Measurements from ENCODE around the gene UACA. TPM values are rescaled to one million over a fixed set of nuclear protein-coding genes. Genes with fewer than 3 reads are reported as not detected.
A peak's percentile ranks its signal among the peaks of the same experiment; 100 is the strongest.
"Not testable (repeated sequence)": the region's sequence is repeated elsewhere in the genome, so short reads cannot be mapped to it uniquely, and the experiment has no call there.

UACA gene, protein sequence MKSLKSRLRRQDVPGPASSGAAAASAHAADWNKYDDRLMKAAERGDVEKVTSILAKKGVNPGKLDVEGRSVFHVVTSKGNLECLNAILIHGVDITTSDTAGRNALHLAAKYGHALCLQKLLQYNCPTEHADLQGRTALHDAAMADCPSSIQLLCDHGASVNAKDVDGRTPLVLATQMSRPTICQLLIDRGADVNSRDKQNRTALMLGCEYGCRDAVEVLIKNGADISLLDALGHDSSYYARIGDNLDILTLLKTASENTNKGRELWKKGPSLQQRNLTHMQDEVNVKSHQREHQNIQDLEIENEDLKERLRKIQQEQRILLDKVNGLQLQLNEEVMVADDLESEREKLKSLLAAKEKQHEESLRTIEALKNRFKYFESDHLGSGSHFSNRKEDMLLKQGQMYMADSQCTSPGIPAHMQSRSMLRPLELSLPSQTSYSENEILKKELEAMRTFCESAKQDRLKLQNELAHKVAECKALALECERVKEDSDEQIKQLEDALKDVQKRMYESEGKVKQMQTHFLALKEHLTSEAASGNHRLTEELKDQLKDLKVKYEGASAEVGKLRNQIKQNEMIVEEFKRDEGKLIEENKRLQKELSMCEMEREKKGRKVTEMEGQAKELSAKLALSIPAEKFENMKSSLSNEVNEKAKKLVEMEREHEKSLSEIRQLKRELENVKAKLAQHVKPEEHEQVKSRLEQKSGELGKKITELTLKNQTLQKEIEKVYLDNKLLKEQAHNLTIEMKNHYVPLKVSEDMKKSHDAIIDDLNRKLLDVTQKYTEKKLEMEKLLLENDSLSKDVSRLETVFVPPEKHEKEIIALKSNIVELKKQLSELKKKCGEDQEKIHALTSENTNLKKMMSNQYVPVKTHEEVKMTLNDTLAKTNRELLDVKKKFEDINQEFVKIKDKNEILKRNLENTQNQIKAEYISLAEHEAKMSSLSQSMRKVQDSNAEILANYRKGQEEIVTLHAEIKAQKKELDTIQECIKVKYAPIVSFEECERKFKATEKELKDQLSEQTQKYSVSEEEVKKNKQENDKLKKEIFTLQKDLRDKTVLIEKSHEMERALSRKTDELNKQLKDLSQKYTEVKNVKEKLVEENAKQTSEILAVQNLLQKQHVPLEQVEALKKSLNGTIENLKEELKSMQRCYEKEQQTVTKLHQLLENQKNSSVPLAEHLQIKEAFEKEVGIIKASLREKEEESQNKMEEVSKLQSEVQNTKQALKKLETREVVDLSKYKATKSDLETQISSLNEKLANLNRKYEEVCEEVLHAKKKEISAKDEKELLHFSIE (N-terminal part only)
- 3.2 TPM for polyA plus RNA-seq (2012; ENCODE audit: missing spikeins)

DNA sequence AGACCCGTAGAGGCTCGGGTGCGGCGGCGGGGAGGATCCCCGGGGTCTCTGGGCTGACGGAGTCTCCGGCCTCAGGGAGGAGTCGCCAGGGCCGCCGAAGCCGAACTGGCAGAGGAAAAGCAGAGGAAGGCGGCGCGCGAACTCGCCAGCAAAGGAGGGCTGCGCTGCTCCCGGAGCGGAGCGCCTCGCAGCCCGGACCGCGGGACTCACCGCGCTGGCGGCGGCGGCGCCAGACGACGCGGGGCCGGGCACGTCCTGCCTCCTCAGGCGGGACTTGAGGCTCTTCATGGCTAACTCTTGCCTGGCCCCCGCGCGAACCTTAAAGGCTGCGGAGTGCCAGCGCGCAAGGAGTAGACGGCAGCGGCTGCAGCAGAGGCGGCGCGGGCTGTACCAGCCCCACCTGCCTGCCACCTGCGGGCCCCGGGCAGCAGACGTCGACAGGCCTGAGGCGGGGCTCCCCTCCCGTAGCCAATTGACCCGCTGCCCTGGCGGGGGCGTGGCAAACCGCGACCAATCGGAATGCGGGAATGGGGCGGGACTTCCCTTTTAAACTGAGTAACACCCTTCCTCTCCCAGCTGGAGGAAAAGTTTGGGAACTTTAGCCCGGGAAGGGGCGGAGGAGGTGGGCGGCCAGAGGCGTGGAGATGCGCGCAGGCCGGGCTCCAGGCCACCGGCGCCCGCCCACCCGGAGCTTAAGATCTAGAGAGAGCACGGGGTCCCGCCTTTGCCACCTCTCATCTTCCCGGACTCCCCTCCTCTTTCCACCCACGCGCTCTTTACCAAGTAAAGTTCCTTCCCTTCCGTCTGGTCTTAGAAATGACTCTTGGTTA is at the start of gene UACA:
TSS of gene UACA (minus strand) at position 439 of the 830 bp plus-strand sequence. CDS start at position 288, 151 bp downstream.
- FAIRE-seq = peak; percentile 69
- no peak for TF ChIP-seq TAF1 (IDR thresholded peaks at IDR 0.05; ENCODE audit: borderline replicate concordance, low read depth, low read length)
- no peak for TF ChIP-seq POLR2AphosphoS5 (IDR thresholded peaks at IDR 0.05; ENCODE audit: low read depth, low read length)
- no peak for TF ChIP-seq POLR2A (IDR thresholded peaks at IDR 0.05; ENCODE audit: low read depth, low read length)

DNA sequence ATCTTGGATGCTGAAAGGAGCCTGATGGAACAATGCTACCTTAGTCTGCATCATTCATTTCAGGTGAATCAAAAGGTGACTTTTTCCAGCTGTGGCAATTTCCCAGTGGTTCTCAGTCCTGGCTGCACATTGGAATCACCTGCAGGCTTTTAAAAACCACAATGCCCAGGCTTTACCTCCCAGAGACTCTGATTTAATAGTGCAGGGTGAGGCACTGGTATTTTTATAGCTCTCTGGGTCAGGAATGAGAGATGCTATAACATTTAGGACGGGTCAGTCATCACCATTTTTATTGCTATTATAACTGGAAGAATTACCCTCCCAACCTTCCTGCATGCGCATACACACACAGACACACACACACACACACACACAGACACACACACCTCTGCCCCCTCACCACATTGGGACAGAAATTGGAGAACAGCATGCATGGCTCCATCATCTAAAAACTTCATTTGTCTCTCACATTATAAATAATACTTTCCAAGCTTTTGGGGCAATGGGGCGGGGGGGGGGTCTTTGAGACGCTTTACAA is 49.5 kb upstream of the UACA start:
- TF ChIP-seq TAF1 (IDR thresholded peaks at IDR 0.05; ENCODE audit: borderline replicate concordance, low read depth, low read length) (no peak), POLR2AphosphoS5 (IDR thresholded peaks at IDR 0.05; ENCODE audit: low read depth, low read length) (no peak), POLR2A (IDR thresholded peaks at IDR 0.05; ENCODE audit: low read depth, low read length) (no peak)
- DNase-seq (ENCODE audit: insufficient read length) (no peak), FAIRE-seq (no peak)

More for the DNA sequence above, at the start of gene UACA:
- peak; percentile 73 for DNase-seq (ENCODE audit: insufficient read length)

DNA sequence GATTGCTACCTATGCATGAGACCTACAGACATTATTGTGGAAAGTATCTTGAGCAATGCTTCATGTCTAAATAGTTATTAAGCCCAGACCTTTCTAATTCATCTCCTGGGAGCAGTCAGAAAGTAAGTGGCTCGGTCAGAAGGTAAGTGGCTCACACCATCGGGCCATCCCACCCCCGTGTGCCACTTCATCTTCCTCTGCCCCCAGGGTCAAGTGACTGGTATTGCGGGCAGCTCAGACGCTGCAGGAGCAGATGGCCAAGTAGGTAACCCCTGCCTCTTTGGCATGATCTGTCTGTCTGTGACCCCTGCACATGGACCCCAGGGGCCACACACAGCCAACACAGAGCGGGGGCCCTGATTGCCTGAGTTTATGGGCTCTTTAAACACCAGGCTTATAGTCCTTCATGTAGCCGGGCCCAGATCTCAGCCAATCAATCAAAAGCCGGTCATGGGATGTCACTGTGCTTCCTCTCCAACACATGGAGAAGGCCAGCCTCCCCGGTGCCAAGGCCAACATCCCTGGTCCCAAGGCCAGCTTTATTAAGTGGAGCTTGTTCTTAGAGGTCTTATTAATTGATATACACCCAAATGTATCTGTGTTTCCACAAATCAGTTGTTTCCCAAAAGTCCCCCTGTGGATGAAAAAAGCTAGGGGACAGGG is 47.7 kb upstream of the UACA start:
- TF ChIP-seq POLR2AphosphoS5 (IDR thresholded peaks at IDR 0.05; ENCODE audit: low read depth, low read length) (no peak), TAF1 (IDR thresholded peaks at IDR 0.05; ENCODE audit: borderline replicate concordance, low read depth, low read length) (no peak), POLR2A (IDR thresholded peaks at IDR 0.05; ENCODE audit: low read depth, low read length) (no peak)
- DNase-seq (ENCODE audit: insufficient read length) (no peak), FAIRE-seq (no peak)

DNA sequence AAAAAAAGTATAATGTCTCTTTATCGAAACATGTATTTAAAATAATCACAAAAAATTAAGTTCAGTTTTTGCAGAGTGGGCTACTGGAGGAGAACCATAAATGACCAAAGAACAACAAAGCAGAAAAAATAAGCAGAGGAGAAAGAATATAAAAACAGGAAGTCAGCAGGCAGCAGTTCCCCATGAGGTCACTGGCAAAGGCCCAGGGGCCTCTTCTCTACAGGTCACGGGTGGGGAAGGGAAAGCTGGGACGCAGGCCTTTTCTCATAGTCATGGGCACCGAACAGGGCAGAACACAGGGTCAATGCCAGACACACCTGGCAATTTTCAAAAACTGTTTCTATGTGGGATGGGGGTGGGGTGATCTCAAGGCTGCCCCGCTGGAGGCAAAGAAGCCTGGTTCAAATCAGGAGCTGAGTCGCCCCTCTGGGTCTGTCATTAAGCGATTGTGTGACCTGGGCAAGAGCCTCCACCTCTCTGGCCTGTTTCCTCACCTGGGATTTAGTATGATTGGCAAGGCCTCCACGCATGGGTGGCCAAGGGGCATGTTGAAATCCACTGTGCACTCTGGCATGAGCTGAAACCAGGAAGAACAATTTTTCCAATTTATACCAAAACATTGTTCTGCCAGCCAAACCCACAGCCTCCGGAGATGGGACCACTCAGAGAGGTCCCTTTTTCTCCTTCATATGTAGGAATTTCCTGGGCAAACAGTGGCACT is 43.8 kb upstream of the UACA start:
- no peak for FAIRE-seq
- no peak for DNase-seq (ENCODE audit: insufficient read length)
- no peak for TF ChIP-seq POLR2AphosphoS5 (IDR thresholded peaks at IDR 0.05; ENCODE audit: low read depth, low read length)
- no peak for TF ChIP-seq TAF1 (IDR thresholded peaks at IDR 0.05; ENCODE audit: borderline replicate concordance, low read depth, low read length)
- no peak for TF ChIP-seq POLR2A (IDR thresholded peaks at IDR 0.05; ENCODE audit: low read depth, low read length)

DNA sequence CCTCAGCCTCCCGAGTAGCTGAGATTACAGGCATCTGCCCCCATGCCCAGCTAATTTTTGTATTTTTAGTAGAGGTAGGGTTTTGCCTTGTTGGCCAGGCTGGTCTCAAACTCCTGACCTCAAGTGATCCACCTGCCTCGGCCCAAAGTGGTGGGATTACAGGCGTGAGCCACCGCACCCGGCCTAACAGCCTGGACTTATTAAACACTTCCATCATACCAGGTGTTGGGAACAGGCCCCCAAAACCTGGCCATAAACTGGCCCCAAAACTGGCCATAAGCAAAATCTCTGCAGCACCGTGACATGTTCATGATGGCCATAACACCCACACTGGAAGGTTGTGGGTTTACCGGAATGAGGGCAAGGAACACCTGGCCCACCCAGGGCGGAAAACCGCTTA is 41.0 kb upstream of the UACA start:
- FAIRE-seq; DNase-seq (ENCODE audit: insufficient read length): not testable (repeated sequence)

DNA sequence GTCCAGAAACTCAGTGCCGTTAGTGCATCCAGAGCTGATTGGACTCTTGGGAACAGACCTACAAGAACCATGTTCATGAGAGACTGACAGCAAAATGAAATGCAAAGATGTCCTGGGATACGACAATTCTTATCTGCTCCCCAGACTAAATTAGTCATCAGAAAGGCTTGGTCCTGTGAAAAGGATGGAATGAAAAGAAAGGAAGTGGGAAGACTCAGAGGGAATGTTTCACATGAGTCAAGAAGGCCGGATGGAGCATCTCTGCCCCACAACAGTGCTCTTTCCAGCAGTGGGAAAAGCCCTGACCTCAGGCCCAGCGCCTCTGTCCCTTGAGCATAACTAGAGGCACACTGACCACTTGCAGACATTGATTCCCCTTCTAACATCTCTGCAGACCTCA is 39.3 kb upstream of the UACA start:
- DNase-seq (ENCODE audit: insufficient read length) = no peak
- no peak for TF ChIP-seq POLR2AphosphoS5 (IDR thresholded peaks at IDR 0.05; ENCODE audit: low read depth, low read length)
- TF ChIP-seq TAF1 (IDR thresholded peaks at IDR 0.05; ENCODE audit: borderline replicate concordance, low read depth, low read length) = no peak
- no peak for TF ChIP-seq POLR2A (IDR thresholded peaks at IDR 0.05; ENCODE audit: low read depth, low read length)
- FAIRE-seq = no peak

DNA sequence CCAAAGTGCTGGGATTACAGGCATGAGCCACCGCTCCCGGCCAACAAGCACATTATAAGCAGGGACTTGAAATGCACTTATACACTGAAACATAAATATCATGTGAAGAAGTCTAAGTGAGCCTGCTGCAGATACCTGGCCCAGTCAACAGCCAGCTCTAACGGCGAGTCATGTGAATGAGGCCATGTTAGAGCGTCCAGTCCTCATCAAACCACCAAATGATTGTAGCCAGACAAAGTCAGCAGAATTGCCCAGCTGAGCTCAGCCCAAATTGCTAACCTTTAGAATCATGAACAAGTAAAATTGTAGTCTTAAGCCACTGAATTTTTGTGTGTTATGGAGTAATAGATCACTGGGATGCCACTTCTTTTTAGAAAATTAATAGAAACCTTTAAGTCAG is 37.8 kb upstream of the UACA start:
- TF ChIP-seq POLR2A (IDR thresholded peaks at IDR 0.05; ENCODE audit: low read depth, low read length) (no peak), TAF1 (IDR thresholded peaks at IDR 0.05; ENCODE audit: borderline replicate concordance, low read depth, low read length) (no peak), POLR2AphosphoS5 (IDR thresholded peaks at IDR 0.05; ENCODE audit: low read depth, low read length) (no peak)
- FAIRE-seq (no peak), DNase-seq (ENCODE audit: insufficient read length) (no peak)

DNA sequence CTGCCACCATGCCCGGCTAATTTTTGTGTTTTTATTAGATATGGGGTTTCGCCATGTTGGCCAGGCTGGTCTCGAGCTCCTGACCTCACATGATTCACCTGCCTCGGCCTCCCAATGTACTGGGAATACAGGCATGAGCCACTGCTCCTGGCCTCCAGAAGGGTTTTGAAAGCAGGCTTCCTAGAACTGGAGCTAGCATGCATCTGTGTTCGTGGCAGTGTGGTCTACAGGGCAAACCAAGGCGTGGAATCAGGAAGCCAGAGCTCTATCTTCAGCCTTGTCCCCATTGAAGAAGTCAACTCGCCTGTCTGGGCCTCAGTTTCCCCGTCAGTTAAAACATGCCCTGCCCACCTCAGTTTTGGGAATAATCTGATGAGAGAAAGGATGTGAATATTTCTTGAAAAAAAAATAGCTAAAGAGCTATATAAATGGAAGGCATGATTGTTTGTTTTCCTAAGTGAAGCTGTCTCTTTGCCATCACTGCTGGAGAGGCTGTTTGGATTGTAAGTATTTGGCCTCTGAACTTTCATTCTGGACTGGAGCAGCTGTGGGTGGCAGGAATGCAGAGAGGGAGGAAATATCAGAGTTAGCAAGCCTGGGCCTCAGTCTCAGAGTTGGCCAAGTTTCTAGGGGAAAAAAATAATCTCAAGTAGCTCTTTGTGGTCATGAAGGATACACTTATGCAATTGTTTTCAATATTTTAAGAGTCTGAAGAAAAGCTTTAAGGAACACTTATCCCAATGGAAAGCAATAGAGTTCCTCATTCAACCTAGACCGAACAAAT is 36.5 kb upstream of the UACA start:
- DNase-seq (ENCODE audit: insufficient read length) = no peak

DNA sequence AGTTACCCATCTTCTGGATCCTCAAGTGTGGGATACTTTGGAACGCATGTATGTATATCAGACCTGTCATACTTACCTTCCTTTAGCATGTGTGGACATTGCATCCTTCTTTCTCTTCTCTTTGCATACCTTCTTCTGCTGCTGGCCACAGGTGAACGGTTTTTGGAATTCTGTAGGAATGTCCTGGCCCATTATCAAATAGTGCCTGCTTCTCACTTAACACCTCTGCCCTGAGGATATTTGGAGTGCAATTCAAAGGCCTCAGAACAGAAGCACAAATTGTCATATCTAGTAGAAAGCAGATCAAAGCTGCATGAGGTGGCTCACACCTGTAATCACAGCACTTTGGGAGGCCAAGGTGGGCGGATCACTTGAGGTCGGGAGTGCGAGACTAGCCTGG is 34.1 kb upstream of the UACA start:
- DNase-seq (ENCODE audit: insufficient read length) (no peak), FAIRE-seq (no peak)
- TF ChIP-seq TAF1 (IDR thresholded peaks at IDR 0.05; ENCODE audit: borderline replicate concordance, low read depth, low read length) (no peak), POLR2A (IDR thresholded peaks at IDR 0.05; ENCODE audit: low read depth, low read length) (no peak), POLR2AphosphoS5 (IDR thresholded peaks at IDR 0.05; ENCODE audit: low read depth, low read length) (no peak)

More for the DNA sequence above, 36.5 kb upstream of the UACA start:
- TF ChIP-seq POLR2AphosphoS5 (IDR thresholded peaks at IDR 0.05; ENCODE audit: low read depth, low read length) (no peak), TAF1 (IDR thresholded peaks at IDR 0.05; ENCODE audit: borderline replicate concordance, low read depth, low read length) (no peak), POLR2A (IDR thresholded peaks at IDR 0.05; ENCODE audit: low read depth, low read length) (no peak)
- no peak for FAIRE-seq
